HPDE6-E6E7 (cell line): ENCODE measurements around the gene SPINT1.

ENCODE experiments used
- DNase-seq: peaks from one replicate; pipeline ENCODE4 v3.0.0; 2011; ENCODE audit warnings: missing footprints; ENCODE audit errors: extremely low spot score

Gene SPINT1

DNA sequence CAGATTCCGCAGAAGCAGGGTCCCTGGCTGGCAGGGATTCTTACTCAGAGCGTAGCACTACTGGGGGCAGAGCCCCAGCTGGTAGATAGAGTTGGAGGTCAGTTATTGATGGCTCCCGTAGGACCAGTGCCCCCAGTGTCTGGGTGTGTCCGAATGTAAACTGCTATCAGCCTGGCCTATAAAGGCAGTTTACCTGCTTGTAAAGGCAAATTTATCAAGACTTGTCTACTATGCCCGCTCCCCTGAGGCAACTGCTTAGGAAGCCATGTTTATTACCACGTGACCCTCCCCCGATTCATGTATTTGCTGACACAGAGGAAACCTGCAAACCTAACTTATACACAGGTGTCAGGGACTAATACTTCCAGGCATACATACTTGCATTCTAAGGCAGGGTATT lies 14.7 kb upstream of the SPINT1 start:
- DNase-seq = no peak

DNA sequence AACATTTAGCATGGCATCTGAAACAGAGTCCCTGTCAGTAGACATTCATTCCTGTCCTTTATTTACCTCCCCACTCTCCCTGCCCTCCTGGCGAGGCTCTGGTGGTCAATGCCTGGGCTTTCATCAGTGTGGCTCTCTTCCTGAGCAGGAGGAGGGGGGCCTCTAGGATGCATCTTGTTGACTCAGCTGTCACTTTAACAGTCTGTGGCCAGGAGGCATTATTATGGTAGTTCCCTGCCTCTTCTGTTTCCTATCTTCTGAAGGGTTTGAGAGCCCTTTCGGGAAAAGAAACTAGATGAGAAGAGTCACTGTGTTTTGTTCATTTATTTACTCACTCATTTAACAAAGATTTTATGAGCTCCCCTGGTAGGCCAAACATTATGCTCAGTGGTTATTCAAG lies 13.0 kb upstream of the SPINT1 start:
- DNase-seq = no peak

DNA sequence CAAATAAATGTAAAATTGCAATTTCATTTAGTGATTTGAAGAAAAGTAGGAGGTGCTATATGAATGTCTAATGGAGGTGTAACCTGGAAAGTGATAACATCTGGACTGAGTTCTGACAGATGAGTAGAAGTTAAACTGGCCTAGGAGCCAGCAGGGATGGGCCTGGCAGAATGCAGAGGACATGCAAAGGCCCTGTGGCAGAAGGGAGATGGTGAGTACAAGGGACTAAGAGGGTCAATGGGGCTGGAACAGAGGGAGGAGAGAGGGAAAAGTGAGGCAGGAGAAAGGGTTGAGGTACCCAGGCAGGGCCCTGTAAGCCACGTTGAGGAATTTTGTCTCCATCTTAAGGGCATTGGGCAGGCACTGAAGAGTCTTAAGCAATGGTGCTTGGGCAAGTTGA lies 12.0 kb upstream of the SPINT1 start:
- DNase-seq = no peak

DNA sequence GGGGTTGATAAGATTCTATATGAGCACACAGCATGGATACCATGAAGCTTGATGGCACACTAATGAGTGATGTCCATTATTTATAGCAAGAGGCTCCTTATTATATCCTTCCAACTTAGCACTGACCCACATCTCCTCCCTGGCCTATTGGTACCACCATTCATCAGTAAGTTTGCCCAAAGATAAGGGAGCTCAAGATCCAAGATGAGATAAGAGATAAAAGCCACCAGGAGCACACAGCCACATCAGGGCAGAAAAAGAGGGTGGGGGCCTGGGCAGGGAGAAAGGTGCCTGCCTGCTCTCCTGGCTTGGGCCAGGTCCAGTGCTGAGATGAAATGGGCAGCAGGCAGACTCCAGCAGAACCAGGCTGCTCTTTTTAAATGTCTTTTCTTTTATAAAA lies 10.9 kb upstream of the SPINT1 start:
- no peak for DNase-seq

DNA sequence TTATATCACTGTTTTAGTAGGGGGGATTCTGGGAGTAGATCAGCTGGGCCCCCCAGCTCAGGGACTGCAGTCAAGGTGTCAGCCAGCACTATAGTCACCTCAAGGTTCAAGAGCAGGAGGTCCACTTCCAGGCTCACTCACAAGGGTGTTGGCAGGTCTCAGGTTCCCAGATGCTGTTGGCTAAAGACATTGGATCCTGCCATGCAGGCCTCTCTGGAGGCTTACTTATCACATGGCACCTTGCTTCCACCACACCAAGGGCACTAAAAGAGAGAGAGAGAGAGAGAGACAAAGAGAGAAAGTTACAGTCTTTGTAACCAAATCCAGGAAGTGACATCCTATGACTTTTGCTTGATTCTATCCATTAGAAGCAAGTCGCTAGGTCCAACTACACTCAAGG lies 7.8 kb upstream of the SPINT1 start:
- DNase-seq = no peak

DNA sequence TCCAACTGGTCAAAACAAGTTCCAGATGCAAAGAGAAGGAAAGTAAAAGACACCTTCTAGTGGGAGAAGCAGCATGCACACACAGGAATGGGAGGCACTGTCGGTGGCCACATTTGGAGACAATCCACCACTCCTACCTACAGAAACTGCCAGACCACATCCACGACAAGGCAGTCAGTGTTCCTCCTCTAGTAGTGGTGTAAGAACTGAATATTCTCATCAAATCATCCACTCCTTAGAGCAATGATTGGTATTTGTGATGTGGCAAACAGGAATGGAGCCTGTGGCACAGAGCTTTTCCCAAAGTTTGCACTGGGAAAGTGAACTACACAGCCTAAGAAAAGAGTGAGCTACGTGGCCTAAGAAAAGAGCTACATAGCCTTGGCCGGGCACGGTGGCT lies 5.1 kb upstream of the SPINT1 start:
- no peak for DNase-seq

DNA sequence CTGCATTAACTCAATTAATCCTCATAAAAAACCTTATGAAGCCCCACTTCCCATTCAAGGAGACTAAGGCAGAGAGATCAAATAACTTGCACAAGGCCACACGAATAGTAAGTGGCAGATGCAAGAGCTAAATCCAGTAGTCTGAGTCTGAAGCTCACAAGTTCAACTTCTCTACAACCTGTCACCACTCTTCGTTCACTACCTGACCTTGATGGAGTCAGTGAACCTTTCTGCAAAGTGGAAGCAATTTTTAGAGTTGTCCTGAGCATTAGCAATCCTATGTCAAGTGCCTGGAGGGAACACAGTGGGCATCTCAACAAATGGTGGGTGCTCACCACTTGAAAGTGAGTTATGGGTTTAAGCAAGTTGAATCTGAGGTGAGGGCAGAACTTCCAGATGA lies 2.1 kb upstream of the SPINT1 start:
- DNase-seq = no peak

DNA sequence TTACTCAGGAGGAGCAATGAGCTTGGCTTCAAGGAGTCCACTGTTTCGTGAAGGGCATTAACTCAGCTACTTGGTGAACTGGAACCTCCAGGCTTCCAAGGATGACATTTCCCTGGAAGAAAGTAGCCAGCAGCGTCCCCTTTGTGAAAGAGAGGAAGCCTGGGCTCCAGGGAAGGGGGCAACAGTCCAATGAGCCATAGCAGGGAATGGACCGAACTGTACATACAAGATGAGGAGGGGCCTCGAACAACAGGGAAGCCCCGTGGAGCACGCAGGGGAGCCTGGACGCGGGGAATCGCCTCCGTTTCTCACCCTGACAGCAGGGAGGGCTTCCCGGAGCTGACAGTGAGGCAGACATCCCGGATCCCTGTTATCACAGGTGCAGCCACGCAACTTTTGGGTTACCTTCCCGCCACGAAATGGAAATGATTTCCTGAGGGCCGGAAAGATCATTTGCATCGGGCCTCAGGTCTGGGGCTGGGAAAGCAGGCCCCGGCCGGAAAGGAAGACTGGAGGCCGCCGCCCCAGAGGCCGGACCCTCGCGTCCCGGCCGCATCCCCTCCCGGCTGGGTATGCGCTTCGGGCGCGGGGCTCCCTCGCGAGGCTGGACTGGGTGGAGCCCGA lies 475 bp upstream of the SPINT1 start:
- DNase-seq = no peak

DNA sequence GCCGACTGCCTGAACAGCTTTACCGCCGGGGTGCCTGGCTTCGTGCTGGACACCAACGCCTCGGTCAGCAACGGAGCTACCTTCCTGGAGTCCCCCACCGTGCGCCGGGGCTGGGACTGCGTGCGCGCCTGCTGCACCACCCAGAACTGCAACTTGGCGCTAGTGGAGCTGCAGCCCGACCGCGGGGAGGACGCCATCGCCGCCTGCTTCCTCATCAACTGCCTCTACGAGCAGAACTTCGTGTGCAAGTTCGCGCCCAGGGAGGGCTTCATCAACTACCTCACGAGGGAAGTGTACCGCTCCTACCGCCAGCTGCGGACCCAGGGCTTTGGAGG lies 815 bp downstream of the SPINT1 start:
- no peak for DNase-seq

DNA sequence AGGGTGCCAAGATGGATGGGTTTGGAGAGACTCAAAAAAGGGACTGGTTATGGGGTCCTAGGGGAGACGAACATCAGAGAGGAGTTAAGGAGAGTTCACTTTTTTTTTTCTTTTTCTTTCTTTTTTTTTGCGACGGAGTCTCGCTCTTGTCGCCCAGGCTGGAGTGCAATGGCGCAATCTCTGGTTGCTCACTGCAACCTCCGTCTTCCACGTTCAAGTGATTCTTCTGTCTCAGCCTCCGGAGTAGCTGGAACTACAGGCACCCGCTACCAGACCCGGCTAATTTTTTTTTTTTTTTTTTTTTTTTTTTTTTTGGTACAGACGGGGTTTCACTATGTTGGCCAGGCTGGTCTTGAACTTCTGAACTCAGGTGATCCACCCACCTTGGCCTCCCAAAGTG lies 1.2 kb downstream of the SPINT1 start:
- DNase-seq = no peak

DNA sequence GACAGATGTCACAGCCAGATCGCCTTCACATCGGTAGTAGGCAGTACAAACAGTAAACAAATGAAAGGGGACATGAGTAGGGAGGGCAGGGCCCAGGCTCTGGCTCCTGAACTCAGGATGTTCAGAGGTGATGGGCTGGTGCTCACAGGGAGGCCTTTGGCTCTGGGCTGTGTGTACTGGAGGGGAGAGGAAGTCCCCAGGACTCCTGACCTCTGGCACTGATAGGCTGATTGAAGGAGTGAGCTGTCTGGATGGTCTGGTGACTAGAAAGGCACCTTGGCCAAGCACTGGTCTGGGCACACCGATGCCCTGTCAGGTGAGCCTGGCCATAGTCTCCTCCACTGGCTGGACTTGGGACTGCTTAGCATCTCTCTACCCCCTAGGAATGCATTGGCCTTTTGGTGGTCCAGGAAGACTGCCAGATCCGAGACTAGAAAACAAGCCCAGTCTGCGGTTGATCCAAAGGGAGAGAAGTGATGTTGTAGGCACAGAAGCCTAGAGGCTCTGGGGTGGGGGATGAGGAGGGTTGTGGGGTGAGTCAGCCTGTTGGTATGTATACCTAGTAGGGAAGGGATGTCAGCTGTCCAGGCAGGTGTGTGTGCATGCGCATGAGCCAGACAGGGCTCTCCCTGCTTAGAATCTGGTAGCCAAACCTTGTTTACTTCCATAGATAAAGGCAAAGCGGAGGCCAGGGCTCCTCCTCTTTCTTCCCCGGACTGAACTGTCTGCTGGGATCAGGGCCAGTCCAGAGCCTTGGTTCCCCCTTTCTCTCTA lies 1.9 kb downstream of the SPINT1 start:
- peak; percentile 96 for DNase-seq

DNA sequence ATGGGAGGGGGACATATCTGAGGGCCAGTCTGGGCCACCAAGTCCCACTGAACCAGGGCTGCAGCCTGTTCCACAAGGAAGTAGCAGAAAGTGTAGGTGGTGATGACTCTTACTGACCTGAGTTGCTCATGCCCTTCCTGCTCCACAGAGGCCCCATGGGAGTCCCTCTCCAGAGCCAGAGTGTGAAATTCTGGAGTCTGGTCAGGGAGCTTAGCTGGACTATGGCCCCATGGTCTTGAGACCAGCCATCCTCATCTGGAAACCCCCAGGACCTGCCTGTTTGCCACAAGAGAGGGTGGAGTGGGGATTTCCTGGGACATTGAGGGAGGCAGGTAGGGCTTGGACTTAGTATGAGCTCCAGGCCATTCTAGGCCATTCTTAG lies 3.0 kb downstream of the SPINT1 start:
- DNase-seq = no peak

DNA sequence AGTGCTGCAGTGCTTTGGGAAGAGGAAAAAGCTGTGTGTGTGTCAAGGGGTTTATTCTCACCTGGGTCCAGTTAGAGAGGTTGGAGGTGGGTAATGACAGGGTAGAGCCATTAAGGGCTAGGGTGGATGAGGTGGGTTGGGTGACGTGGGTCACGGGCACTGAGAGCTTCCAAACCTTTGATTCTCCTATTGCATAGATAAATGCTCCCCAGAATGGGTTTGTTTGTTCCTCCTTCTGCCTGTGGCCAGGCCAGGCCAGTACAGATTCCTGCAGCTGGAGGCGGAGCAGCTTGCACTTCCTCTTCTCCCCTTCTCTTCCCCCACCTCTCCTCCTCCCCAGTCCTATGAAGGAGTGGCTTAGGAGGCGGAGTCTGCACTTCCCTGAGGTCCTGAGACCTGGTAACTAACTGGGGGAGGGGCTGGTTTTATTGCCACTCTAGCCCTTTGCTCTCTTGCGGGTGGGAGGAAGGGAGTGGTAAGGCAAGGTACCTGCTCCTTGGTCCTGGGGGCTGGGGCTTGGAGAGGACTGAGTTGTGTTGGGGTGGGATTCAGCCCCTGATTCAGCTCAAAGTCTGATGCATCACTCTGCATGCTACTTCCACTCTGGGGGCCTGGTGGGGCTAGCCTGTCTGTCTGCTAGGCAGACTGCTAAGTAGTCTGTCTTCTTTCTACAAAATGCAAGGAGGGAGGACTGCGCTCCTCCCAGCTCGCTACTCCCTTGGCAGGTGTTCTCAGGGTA lies 3.5 kb downstream of the SPINT1 start:
- DNase-seq = peak; percentile 80

DNA sequence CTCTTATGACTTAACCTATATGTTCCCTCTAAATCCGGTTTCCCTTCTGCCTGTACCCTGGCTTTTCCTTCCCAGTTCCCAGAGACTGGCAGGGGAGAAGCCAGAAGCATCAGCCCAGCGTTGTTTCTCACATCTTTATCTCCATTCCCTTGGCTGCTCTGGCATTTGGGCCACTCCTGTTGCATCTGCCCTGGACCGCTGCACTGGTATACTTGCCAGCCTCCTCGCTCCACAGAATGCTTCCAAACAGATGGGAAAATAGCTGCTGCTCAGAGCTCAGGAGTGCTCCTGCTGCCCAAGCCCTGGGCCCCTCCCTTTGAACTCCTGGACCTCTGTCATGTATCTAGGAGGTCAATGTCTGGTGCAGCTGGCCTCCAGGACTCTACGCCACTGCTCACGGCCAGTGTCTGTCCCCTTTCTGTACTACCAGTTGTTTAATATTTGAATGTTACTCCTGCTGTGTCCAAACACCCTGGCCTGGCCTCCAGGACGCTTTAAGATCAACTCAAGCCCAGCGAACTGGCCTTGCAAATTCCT lies 6.8 kb downstream of the SPINT1 start:
- no peak for DNase-seq

DNA sequence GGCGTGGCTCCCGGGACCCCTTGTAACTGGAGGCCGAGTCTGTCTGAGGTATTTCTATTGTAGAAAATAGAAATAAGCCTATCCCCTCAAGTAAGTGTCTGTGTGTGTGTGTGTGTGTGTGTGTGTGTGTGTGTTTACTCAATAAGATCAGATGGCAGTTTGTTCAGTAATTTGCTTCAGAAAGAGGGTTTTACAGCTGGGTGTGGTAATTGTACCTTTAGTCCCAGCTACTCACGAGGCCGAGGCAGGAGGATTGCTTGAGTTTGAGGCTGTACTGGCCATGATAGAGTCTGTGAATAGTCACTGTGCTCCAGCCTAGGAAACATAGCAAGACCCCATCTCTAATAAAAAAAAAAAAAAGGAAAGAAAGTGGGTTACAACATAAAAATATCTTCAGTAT lies 8.7 kb downstream of the SPINT1 start:
- DNase-seq = no peak

DNA sequence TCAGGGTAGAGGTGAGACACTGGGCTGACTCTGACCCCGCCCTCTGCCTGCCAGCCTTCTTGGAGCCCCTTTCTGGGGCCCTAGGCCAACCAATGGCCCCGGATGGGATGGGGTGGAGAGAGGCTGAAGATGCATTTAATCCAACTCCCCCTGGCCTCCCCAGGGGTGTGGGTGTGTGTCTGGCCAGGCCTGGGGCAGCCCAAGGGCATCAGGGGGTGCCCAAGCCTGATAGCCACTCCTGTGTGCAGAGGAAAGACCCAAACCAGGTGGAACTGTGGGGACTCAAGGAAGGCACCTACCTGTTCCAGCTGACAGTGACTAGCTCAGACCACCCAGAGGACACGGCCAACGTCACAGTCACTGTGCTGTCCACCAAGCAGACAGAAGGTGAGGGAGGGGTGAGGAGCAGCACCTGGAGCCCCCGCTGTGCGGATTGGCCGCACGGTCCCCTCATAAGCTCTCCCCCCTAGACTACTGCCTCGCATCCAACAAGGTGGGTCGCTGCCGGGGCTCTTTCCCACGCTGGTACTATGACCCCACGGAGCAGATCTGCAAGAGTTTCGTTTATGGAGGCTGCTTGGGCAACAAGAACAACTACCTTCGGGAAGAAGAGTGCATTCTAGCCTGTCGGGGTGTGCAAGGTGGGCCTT lies 9.5 kb downstream of the SPINT1 start:
- no peak for DNase-seq

DNA sequence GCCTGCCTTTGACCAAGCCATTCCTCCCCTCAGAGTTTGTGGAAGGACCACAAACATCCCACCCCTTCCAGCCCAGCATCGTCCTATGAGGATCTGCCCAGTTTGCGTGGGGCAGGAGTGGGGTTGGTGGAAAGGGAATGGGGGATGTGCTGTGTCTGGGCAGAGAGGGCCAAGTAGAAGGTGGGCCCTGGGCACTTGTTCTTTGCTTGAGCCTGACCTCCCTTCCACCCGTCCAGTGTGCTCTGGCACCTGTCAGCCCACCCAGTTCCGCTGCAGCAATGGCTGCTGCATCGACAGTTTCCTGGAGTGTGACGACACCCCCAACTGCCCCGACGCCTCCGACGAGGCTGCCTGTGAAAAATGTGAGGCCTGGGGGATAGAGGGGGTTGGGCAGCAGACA lies 10.3 kb downstream of the SPINT1 start:
- no peak for DNase-seq

DNA sequence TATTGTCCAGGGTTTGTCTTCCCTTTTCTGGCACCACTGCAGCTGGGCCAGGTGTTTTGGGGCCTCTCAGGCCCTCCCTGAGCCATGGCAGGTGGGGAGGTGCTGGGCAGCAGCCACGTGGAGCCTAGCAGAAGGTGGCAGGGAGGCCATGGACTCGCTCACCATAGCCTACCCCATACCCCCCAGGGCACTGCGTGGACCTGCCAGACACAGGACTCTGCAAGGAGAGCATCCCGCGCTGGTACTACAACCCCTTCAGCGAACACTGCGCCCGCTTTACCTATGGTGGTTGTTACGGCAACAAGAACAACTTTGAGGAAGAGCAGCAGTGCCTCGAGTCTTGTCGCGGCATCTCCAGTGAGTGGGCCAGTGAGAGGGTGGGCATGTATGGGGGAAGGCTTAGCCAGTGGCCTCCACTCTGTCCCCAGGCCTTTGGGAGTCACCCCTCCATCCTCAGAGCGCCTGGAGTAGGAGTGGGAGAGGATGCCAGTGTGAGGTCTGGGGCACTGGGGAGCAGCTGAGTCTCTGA lies 11.9 kb downstream of the SPINT1 start:
- no peak for DNase-seq

DNA sequence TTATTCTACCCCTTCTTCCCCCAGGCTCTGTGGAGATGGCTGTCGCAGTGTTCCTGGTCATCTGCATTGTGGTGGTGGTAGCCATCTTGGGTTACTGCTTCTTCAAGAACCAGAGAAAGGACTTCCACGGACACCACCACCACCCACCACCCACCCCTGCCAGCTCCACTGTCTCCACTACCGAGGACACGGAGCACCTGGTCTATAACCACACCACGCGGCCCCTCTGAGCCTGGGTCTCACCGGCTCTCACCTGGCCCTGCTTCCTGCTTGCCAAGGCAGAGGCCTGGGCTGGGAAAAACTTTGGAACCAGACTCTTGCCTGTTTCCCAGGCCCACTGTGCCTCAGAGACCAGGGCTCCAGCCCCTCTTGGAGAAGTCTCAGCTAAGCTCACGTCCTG lies 12.9 kb downstream of the SPINT1 start:
- no peak for DNase-seq

DNA sequence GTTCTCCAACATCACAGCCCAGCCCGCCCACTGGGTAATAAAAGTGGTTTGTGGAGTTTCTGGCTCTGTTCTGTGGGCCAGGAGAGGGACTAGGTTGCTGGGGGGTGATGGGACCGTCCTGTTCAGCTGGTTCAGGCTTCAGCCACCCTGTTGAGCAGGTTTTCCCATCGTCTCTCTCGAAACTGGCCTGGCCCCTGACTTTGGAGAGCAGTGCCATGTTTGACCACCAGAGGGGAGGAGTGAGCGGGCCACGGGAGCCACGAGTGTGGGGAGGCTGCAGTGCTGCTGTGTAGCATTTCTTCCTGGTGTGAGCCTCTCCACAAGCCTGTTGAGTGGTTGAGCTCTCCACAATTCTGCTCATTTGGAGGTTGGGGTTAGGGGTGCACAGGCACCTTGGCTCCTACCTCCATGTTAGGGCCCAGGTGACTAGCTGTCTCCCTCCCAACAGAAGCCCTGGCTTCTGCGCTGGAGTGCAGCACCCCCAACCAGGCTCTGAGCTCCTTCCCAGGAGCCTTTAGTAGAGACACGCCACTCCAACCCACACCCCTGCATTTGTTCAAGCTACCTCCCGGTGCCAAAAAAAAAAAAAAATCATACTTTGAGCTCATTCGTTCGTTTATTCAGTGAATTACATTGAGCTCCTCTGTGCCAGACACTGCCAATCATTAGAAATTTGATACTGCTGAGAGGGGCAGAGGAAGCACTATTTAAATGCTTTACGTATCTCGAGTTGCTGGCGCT lies 13.9 kb downstream of the SPINT1 start:
- peak; percentile 90 for DNase-seq

DNA sequence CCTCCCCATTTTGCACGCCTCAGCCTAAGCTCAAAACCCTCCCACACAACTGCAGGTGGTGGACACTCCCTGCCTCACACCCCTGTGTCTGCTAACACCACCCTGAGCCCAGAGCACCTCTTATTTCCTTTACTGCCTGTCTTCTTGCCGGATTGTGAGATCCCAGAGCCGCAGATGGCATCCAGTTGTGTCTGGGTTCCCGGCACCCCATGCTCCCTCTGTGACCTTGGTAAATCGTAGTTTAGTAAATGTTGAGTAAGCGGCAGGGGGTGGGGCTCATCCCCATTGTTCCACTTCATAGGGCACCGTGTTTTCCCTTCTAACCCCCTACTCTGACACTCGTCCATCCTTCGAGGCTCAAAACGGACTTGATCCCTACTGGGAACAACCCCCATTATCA lies 14.9 kb downstream of the SPINT1 start:
- no peak for DNase-seq
